PC-3 (cell line): ENCODE results near the gene AGAP1. TPM values are rescaled to one million over a fixed set of nuclear protein-coding genes. Genes with fewer than 3 reads are reported as not detected.

ENCODE experiments used
- ATAC-seq: fragments of 200-7000 bp; cut with Tn5 transposase; 2 replicates; pipeline ENCODE4 v1.9.1; 2020; ENCODE audit warnings: mild to moderate bottlenecking, moderate library complexity
- BruUV-seq: library from RNA; stranded (reverse); fragments of 400-500 nt; replicated peaks from 2 replicates; lab custom pipeline; 2021; lab: Mats Ljungman, UMichigan
- CTCF ChIA-PET: fragments of 300-600 bp; sonication (Branson Sonifier 250); formaldehyde crosslinking; loops from one replicate; lab custom pipeline; 2022; ENCODE audit warnings: antibody characterized with exemption; lab: Charles Lee
- POLR2A ChIA-PET: fragments of 300-600 bp; sonication (Branson Sonifier 250); formaldehyde crosslinking; loops from one replicate; lab custom pipeline; 2022; ENCODE audit warnings: antibody characterized with exemption; ENCODE audit not compliant: unreplicated experiment; lab: Charles Lee
- DNase-seq: peaks from one replicate; pipeline ENCODE4 v3.0.0-alpha.2; 2015
- H2AFZ ChIP-seq: fragments of 300-600 bp; sonication (generic); 2 replicates; pipeline ENCODE4 v1.6.0; 2016; ENCODE audit warnings: antibody characterized with exemption, low read length
- H3F3A ChIP-seq: fragments of 300-600 bp; sonication (generic); one replicate; pipeline ENCODE4 v1.6.0; 2017; ENCODE audit warnings: antibody characterized with exemption, low read length, control low read depth, mild to moderate bottlenecking; ENCODE audit not compliant: unreplicated experiment
- H3K27ac ChIP-seq: fragments of 300-600 bp; sonication (generic); 2 replicates; pipeline ENCODE4 v1.5.1; 2016; ENCODE audit warnings: mild to moderate bottlenecking, low read length
- H3K27me3 ChIP-seq: fragments of 300-600 bp; sonication (generic); 2 replicates; pipeline ENCODE4 v1.6.1; 2016; ENCODE audit warnings: low read length, mixed read lengths
- H3K36me3 ChIP-seq: fragments of 300-600 bp; sonication (generic); 2 replicates; pipeline ENCODE4 v1.6.1; 2016; ENCODE audit warnings: low read depth, mixed run types, low read length, mixed read lengths
- H3K4me1 ChIP-seq: fragments of 300-600 bp; sonication (generic); 2 replicates; pipeline ENCODE4 v1.5.1; 2016; ENCODE audit warnings: low read length; ENCODE audit not compliant: insufficient read depth
- H3K4me2 ChIP-seq: fragments of 300-600 bp; sonication (generic); 2 replicates; pipeline ENCODE4 v1.6.0; 2016; ENCODE audit warnings: low read length
- H3K4me3 ChIP-seq: fragments of 300-600 bp; sonication (generic); 2 replicates; pipeline ENCODE4 v1.5.1; 2016; ENCODE audit warnings: mild to moderate bottlenecking, low read length, mixed read lengths
- H3K79me2 ChIP-seq: fragments of 300-600 bp; sonication (generic); 2 replicates; pipeline ENCODE4 v1.6.1; 2017; ENCODE audit warnings: low read length, mixed read lengths
- H3K9ac ChIP-seq: fragments of 300-600 bp; sonication (generic); 2 replicates; pipeline ENCODE4 v1.6.0; 2016; ENCODE audit warnings: mild to moderate bottlenecking, low read length
- H3K9me2 ChIP-seq: fragments of 300-600 bp; sonication (generic); replicated peaks from 2 replicates; pipeline ENCODE4 v1.6.1; 2016; ENCODE audit warnings: mixed run types, low read length, mixed read lengths
- H3K9me3 ChIP-seq: fragments of 300-600 bp; sonication (generic); 2 replicates; pipeline ENCODE4 v1.6.1; 2016; ENCODE audit warnings: low read length, mixed read lengths
- H4K20me1 ChIP-seq: fragments of 300-600 bp; sonication (generic); 2 replicates; pipeline ENCODE4 v1.6.1; 2016; ENCODE audit warnings: low read length, mixed read lengths
- CTCF ChIP-seq: fragments of 300-600 bp; sonication (generic); conservative IDR thresholded peaks from 2 replicates; pipeline ENCODE4 v1.5.1; 2017; ENCODE audit warnings: antibody characterized with exemption, low read depth, mild to moderate bottlenecking, low read length
- EZH2 ChIP-seq: fragments of 300-600 bp; sonication (generic); IDR thresholded peaks from one replicate; pipeline ENCODE4 v1.6.1; 2017; ENCODE audit warnings: antibody characterized with exemption, mild to moderate bottlenecking, low read length; ENCODE audit not compliant: unreplicated experiment
- EZH2phosphoT487 ChIP-seq: fragments of 300-600 bp; sonication (generic); IDR thresholded peaks from 2 replicates; pipeline ENCODE4 v1.6.1; 2018; ENCODE audit warnings: mild to moderate bottlenecking, antibody characterized with exemption, low read length, borderline replicate concordance
- intact Hi-C: fragments of 100-400 bp; cut with micrococcal nuclease; formaldehyde crosslinking; loops from 2 replicates; pipeline ENCODE4 v1.9.0; 2023
- total RNA-seq: library from RNA; depleted of rRNA; stranded (reverse); fragments of >200 nt; gene quantifications from 2 replicates; pipeline ENCODE4 v1.2.3, GENCODE V29; 2014

AGAP1 gene
- total RNA-seq, 1 experiment from 2014 or later = 31.0 TPM

GRCh38 chr2:235824331-235824730 lies 330.5 kb downstream of the AGAP1 start:
- no peaks in the 10 kb centered on the region for H3K79me2 ChIP-seq
- H3K4me3 ChIP-seq = no peak overlapping the region
- intact Hi-C loops = no loop called here
- no peaks in the 10 kb centered on the region for H3K27me3 ChIP-seq
- peaks cover 5% of the 10 kb centered on the region; the same call in 1 of the 2 replicates for H3K36me3 ChIP-seq
- H3K4me2 ChIP-seq = no peak overlapping the region
- no peak overlapping the region for H2AFZ ChIP-seq
- no peak for ATAC-seq
- BruUV-seq = no TSS peak
- no peak for TF ChIP-seq EZH2phosphoT487
- TF ChIP-seq EZH2 = no peak
- TF ChIP-seq CTCF = no peak
- H4K20me1 ChIP-seq = no peaks in the 10 kb centered on the region
- CTCF ChIA-PET = no interaction called here
- no peak overlapping the region for H3K9ac ChIP-seq
- H3F3A ChIP-seq = no peaks in the 10 kb centered on the region
- POLR2A ChIA-PET = no interaction called here
- DNase-seq = no peak
- H3K9me2 ChIP-seq = no peaks in the 10 kb centered on the region
- H3K4me1 ChIP-seq = peaks cover 13% of the 10 kb centered on the region
- H3K9me3 ChIP-seq = no peaks in the 10 kb centered on the region
- H3K27ac ChIP-seq = no peak overlapping the region

- no peak overlapping the region for H3K9ac ChIP-seq
- no peaks in the 10 kb centered on the region for H3K9me3 ChIP-seq
- no peak overlapping the region for H3K27ac ChIP-seq
- ChIA-PET POLR2A (no interaction called here), CTCF (no interaction called here)
- no peaks in the 10 kb centered on the region for H3K79me2 ChIP-seq
- no peak overlapping the region for H2AFZ ChIP-seq
- H3F3A ChIP-seq = no peaks in the 10 kb centered on the region
- H3K27me3 ChIP-seq = no peaks in the 10 kb centered on the region
- H3K4me2 ChIP-seq = no peak overlapping the region
- H3K9me2 ChIP-seq = no peaks in the 10 kb centered on the region
- peaks cover 13% of the 10 kb centered on the region for H3K4me1 ChIP-seq
- DNase-seq (no peak), ATAC-seq (no peak)
- intact Hi-C loops = no loop called here
- H3K4me3 ChIP-seq = no peak overlapping the region
- no TSS peak for BruUV-seq
- H3K36me3 ChIP-seq = peaks cover 5% of the 10 kb centered on the region; the same call in 1 of the 2 replicates
- H4K20me1 ChIP-seq = no peaks in the 10 kb centered on the region
- TF ChIP-seq EZH2 (no peak), CTCF (no peak)
Measured at GRCh38 chr2:235825946-235826345, 332.1 kb downstream of the AGAP1 start.

- Histone ChIP-seq H3K4me1 (peaks cover 13% of the 10 kb centered on the region), H3K79me2 (no peaks in the 10 kb centered on the region), H3K9me2 (no peaks in the 10 kb centered on the region), H3K36me3 (peaks cover 5% of the 10 kb centered on the region; the same call in 1 of the 2 replicates), H3K27ac (peak overlapping the region; percentile 63), H3K27me3 (no peaks in the 10 kb centered on the region), H2AFZ (no peak overlapping the region), H3K9me3 (no peaks in the 10 kb centered on the region), H3K9ac (0 out of 2 replicates have a peak overlapping the region, but pooled peaks have one; percentile 13), H3F3A (no peaks in the 10 kb centered on the region), H3K4me3 (no peak overlapping the region), H4K20me1 (no peaks in the 10 kb centered on the region), H3K4me2 (no peak overlapping the region)
- no peak for ATAC-seq
- ChIA-PET POLR2A (no interaction called here), CTCF (no interaction called here)
- intact Hi-C loops = no loop called here
- no peak for DNase-seq
- no TSS peak for BruUV-seq
- TF ChIP-seq EZH2 (no peak), EZH2phosphoT487 (no peak), CTCF (no peak)
Measured at GRCh38 chr2:235826826-235827225, 333.0 kb downstream of the AGAP1 start.
